CD4-positive, alpha-beta T cell (primary cell): ENCODE data around the gene SCGB2A2. TPM values are rescaled to one million over a fixed set of nuclear protein-coding genes. Genes with fewer than 3 reads are reported as not detected.

ENCODE experiments used
- ATAC-seq: fragments of 200-7000 bp; cut with Tn5 transposase; one replicate; pipeline ENCODE4 v1.10.0; 2022; ENCODE audit warnings: mild to moderate bottlenecking; ENCODE audit not compliant: poor library complexity
- CTCF ChIA-PET: fragments of 350-600 bp; sonication (Branson Sonifier 250); formaldehyde crosslinking; loops from one replicate; lab custom pipeline; 2021; ENCODE audit warnings: antibody characterized with exemption, inconsistent platforms; lab: Charles Lee
- POLR2A ChIA-PET: fragments of 350-600 bp; sonication (Branson Sonifier 250); formaldehyde crosslinking; loops from one replicate; lab custom pipeline; 2021; ENCODE audit warnings: antibody characterized with exemption, inconsistent platforms; lab: Charles Lee
- DNase-seq, 14 experiments: peaks; one replicate each; pipeline ENCODE4 v3.0.0-alpha.2; 2013 to 2020; ENCODE audit warnings: mixed read lengths in 2 of 14
- H3K27ac ChIP-seq, 2 donors: one replicate each; pipeline versions ENCODE4 v1.5.1 to v1.7.0; 2013; ENCODE audit warnings: low read length in 2 of 2, low read depth in 1 of 2, mild to moderate bottlenecking in 1 of 2
- H3K27me3 ChIP-seq, 2 experiments: 1 replicate in 1 of 2; 2 replicates in 1 of 2; pipeline versions ENCODE4 v1.6.1 to v1.7.0; 2013; ENCODE audit warnings: low read length in 2 of 2, control low read depth in 1 of 2, mild to moderate bottlenecking in 1 of 2, moderate library complexity in 1 of 2; ENCODE audit not compliant: insufficient read depth in 2 of 2, control insufficient read depth in 1 of 2
- H3K36me3 ChIP-seq: one replicate; pipeline ENCODE4 v1.6.1; 2013; ENCODE audit warnings: low read length, control low read depth; ENCODE audit not compliant: insufficient read depth
- H3K4me1 ChIP-seq: one replicate; pipeline ENCODE4 v1.6.1; 2013; ENCODE audit warnings: low read length, control low read depth; ENCODE audit not compliant: insufficient read depth
- H3K4me3 ChIP-seq: one replicate; pipeline ENCODE4 v1.5.1; 2013; ENCODE audit warnings: mild to moderate bottlenecking, low read length, moderate library complexity
- H3K9me3 ChIP-seq, 2 experiments: 1 replicate in 1 of 2; 2 replicates in 1 of 2; pipeline versions ENCODE4 v1.6.1 to v1.7.0; 2013; ENCODE audit warnings: low read length in 2 of 2, mild to moderate bottlenecking in 2 of 2, control low read depth in 1 of 2, moderate library complexity in 1 of 2; ENCODE audit not compliant: control insufficient read depth in 1 of 2, insufficient read depth in 1 of 2
- H3K27ac Mint-ChIP-seq: one replicate; pipeline ENCODE4 v1.8.0; 2020; ENCODE audit warnings: mixed read lengths
- H3K27me3 Mint-ChIP-seq: one replicate; pipeline ENCODE4 v1.8.0; 2021; ENCODE audit warnings: mixed read lengths
- H3K36me3 Mint-ChIP-seq: one replicate; pipeline ENCODE4 v1.8.0; 2021; ENCODE audit warnings: low read depth, mixed read lengths
- H3K4me1 Mint-ChIP-seq: one replicate; pipeline ENCODE4 v1.8.0; 2021; ENCODE audit warnings: low read depth, mixed read lengths
- H3K4me3 Mint-ChIP-seq: one replicate; pipeline ENCODE4 v1.8.0; 2020; ENCODE audit warnings: mild to moderate bottlenecking, mixed read lengths
- H3K9me3 Mint-ChIP-seq: one replicate; pipeline ENCODE4 v1.8.0; 2020; ENCODE audit warnings: mixed read lengths
- CTCF ChIP-seq: fragments of 200-600 bp; IDR thresholded peaks from one replicate; pipeline ENCODE4 v1.8.0; 2022; ENCODE audit warnings: antibody characterized with exemption, mild to moderate bottlenecking
- intact Hi-C, 2 experiments: fragments of 100-400 bp; cut with DNase I in 1 of 2; cut with micrococcal nuclease in 1 of 2; formaldehyde crosslinking; loops; one replicate each; pipeline versions ENCODE4 v1.15.1 to v1.9.0; 2023 to 2025; cut with DNase I, micrococcal nuclease
- total RNA-seq, 174 experiments: library from RNA in 2 of 174; stranded (reverse) in 2 of 174; gene quantifications; one replicate each; pipeline ENCODE4 v1.2.3 and lab custom pipeline; 2021 to 2026

The SCGB2A2 gene
- total RNA-seq, 2 experiments from 2014 or later = not detected

- no peaks in the 10 kb centered on the region for H3K4me1 ChIP-seq
- ATAC-seq (no peak), DNase-seq (no peak)
- H3K27me3 ChIP-seq = no peaks in the 10 kb centered on the region
- Mint-ChIP-seq H3K36me3 (no peaks in the 10 kb centered on the region), H3K9me3 (no peaks in the 10 kb centered on the region), H3K4me3 (no peak overlapping the region), H3K27ac (no peak overlapping the region), H3K27me3 (peaks cover 10% of the 10 kb centered on the region), H3K4me1 (no peaks in the 10 kb centered on the region)
- H3K4me3 ChIP-seq = no peak overlapping the region
- TF ChIP-seq CTCF = no peak
- no peak overlapping the region for H3K27ac ChIP-seq
- no peaks in the 10 kb centered on the region for H3K9me3 ChIP-seq
- H3K36me3 ChIP-seq = no peaks in the 10 kb centered on the region
- POLR2A ChIA-PET = interaction anchor here (0.7 kb wide), 1 partner anchor 10 kb away, joined by 3 read pairs; no protein-coding TSS in a partner anchor
- intact Hi-C loops = no loop called here
- CTCF ChIA-PET = no interaction called here
These were observed 3.3 kb downstream of the SCGB2A2 start for GRCh38 chr11:62273284-62273683.

DNA sequence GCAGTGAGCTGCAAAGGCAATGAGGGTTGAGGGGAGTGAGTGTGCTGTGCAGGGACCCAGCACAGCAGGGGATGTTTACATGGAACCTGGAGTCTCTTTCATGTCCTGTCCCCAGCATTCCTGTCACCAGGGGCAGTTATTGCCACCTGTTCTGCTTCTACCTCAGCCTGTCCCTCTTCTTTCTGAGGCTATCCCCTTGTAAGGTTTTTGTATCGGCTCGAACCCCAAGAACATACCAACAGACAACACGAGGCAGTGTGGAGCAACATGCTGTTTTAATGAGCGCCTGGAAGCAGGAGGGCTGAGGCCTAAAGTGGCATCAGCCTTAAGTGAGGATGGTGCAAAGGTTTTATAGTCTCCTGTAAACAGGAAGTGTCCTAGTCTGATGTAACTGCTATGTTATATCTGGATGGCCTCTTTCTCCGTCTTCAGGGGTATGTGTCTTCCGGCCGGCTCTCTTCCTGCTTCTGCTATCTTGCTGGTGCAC lies 3.9 kb downstream of the SCGB2A2 start:
- H3K4me3 ChIP-seq = no peak overlapping the region
- no peaks in the 10 kb centered on the region for H3K4me1 ChIP-seq
- H3K27ac ChIP-seq = no peak overlapping the region
- H3K27ac Mint-ChIP-seq = no peak overlapping the region
- peaks cover 10% of the 10 kb centered on the region for H3K27me3 Mint-ChIP-seq
- no peaks in the 10 kb centered on the region for H3K36me3 Mint-ChIP-seq
- H3K27me3 ChIP-seq = no peaks in the 10 kb centered on the region
- no peaks in the 10 kb centered on the region for H3K9me3 ChIP-seq
- no peaks in the 10 kb centered on the region for H3K4me1 Mint-ChIP-seq
- no peak for ATAC-seq
- no peak for DNase-seq
- CTCF ChIA-PET = no interaction called here
- intact Hi-C loops = no loop called here
- no peak for TF ChIP-seq CTCF
- no peak overlapping the region for H3K4me3 Mint-ChIP-seq
- no peaks in the 10 kb centered on the region for H3K36me3 ChIP-seq
- POLR2A ChIA-PET = no interaction called here
- H3K9me3 Mint-ChIP-seq = no peaks in the 10 kb centered on the region

DNA sequence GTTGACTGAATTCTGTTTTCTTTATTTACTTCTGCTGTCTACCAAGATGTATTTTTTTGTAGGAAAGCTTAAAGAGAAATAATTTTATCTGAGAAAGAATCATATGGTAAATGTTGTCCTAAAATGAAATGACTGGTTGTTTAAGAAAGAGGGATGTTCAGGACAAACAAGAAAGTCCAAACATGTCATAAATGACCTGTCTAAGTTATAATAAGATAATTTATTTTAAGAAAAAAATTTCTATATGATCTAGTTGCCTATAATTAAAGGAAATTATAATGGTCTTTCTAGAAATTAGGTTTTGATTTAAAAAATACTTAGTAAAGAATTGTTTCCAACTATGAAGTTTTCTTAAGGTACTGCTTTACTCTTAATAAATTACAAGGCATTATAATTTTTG lies 10.5 kb downstream of the SCGB2A2 start:
- no peaks in the 10 kb centered on the region for H3K4me1 ChIP-seq
- ATAC-seq = no peak
- Mint-ChIP-seq H3K27me3 (peaks cover 5% of the 10 kb centered on the region), H3K4me1 (no peaks in the 10 kb centered on the region), H3K9me3 (no peaks in the 10 kb centered on the region), H3K36me3 (no peaks in the 10 kb centered on the region), H3K4me3 (no peak overlapping the region), H3K27ac (no peak overlapping the region)
- intact Hi-C loops = no loop called here
- POLR2A ChIA-PET = no interaction called here
- TF ChIP-seq CTCF = no peak
- DNase-seq = no peak
- no peak overlapping the region for H3K4me3 ChIP-seq
- no peaks in the 10 kb centered on the region for H3K27me3 ChIP-seq
- H3K27ac ChIP-seq = no peak overlapping the region
- H3K36me3 ChIP-seq = no peaks in the 10 kb centered on the region
- CTCF ChIA-PET = no interaction called here
- no peaks in the 10 kb centered on the region for H3K9me3 ChIP-seq
